HG03571 (cell line): ENCODE measurements around the gene CCDC69.
"Not testable (repeated sequence)": the region's sequence is repeated elsewhere in the genome, so short reads cannot be mapped to it uniquely, and the experiment has no call there.

ENCODE experiments used
- ATAC-seq: cut with Tn5 transposase; IDR thresholded peaks from one replicate; pipeline ENCODE4 v1.9.1; 2021; ENCODE audit not compliant: unreplicated experiment

CCDC69 gene

GRCh38 chr5:151223447-151224264 lies at the start of gene CCDC69:
TSS of gene CCDC69 (minus strand) at chr5:151224092. CDS start at chr5:151223970, 122 bp downstream.
- ATAC-seq = peak; percentile 66

- ATAC-seq = no peak
Observed at GRCh38 chr5:151271336-151271735, 47.4 kb upstream of the CCDC69 start.

GRCh38 chr5:151270599-151270998 lies 46.7 kb upstream of the CCDC69 start:
- no peak for ATAC-seq

- no peak for ATAC-seq
Observed at GRCh38 chr5:151267491-151268260, 43.8 kb upstream of the CCDC69 start.

- no peak for ATAC-seq
Observed at GRCh38 chr5:151264113-151264512, 40.2 kb upstream of the CCDC69 start.

GRCh38 chr5:151262532-151262931 lies 38.6 kb upstream of the CCDC69 start:
- no peak for ATAC-seq

- no peak for ATAC-seq
Observed at GRCh38 chr5:151259931-151260330, 36.0 kb upstream of the CCDC69 start.

GRCh38 chr5:151258816-151259215 lies 34.9 kb upstream of the CCDC69 start:
- ATAC-seq = no peak

GRCh38 chr5:151258201-151258611 lies 34.3 kb upstream of the CCDC69 start:
- ATAC-seq = no peak

- peak; percentile 32 for ATAC-seq
Observed at GRCh38 chr5:151257731-151258181, 33.9 kb upstream of the CCDC69 start.

GRCh38 chr5:151255621-151256286 lies 31.9 kb upstream of the CCDC69 start:
- peak; percentile 36 for ATAC-seq

- ATAC-seq = not testable (repeated sequence)
Observed at GRCh38 chr5:151254990-151255389, 31.1 kb upstream of the CCDC69 start.

- no peak for ATAC-seq
Observed at GRCh38 chr5:151254556-151254955, 30.7 kb upstream of the CCDC69 start.

- no peak for ATAC-seq
Observed at GRCh38 chr5:151253605-151253950, 29.7 kb upstream of the CCDC69 start.

- peak; percentile 82 for ATAC-seq
Observed at GRCh38 chr5:151252762-151253604, 29.1 kb upstream of the CCDC69 start, which contains the start of gene GM2A. TSS of gene GM2A (plus strand) at chr5:151253185. CDS start at chr5:151253217, 32 bp downstream.

- no peak for ATAC-seq
Observed at GRCh38 chr5:151251621-151252020, 27.7 kb upstream of the CCDC69 start.

- no peak for ATAC-seq
Observed at GRCh38 chr5:151251001-151251551, 27.2 kb upstream of the CCDC69 start.

- ATAC-seq = no peak
Observed at GRCh38 chr5:151250346-151251000, 26.6 kb upstream of the CCDC69 start.

- no peak for ATAC-seq
Observed at GRCh38 chr5:151249281-151249680, 25.4 kb upstream of the CCDC69 start.

- no peak for ATAC-seq
Observed at GRCh38 chr5:151248651-151249050, 24.8 kb upstream of the CCDC69 start.
